ENCODE data around the gene CPNE2.
"Not testable (repeated sequence)": the region's sequence is repeated elsewhere in the genome, so short reads cannot be mapped to it uniquely, and the experiment has no call there.

The CPNE2 gene

DNA sequence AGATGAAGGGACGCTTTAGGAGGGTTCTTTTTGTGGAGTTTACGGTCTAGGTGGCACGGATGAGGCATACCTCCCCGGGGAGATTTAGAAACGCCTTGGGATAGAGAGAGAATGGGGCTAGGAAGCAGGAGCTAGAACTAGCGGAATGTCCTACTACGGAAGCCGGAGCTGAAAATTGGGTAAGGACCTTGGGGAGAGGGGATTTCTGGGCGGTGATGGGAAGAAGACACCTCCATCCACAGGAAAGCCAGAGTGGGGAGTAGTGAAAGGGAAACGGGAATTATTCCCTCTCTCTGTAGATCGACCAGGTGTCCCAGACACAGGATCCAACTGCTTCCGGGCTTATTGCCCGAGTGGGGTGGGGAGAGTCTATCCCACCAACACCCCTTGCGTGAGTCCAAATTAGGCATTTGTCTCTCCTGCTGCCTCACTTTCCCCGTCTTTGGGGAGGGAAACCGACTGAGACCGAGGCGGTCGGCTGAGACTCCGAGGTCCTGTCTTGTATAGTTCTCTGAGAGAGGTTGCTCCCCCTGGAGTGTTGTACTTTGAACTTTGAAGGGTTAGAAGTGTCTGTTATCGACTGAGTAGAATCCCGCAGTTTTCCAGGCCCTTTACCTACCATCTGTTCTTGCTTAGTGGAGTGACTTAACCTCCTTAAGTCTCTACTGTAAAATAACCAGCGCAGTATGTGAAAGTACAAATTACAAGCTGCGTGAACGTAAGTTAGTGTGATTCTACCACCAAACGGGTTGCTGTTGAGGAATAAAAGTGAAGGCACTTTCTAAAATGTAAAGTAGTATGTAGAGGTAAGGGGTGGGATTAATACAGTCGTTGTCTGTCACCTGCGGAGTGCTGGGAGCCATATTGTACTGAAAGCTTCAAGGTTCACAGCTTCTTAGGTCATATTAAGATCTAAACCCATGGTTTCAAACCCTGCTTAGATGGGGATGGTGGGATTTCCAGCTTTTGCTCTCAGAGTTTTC, 94.8 kb downstream of the CPNE2 start:
- TF ChIP-seq CTCF (conservative IDR thresholded peaks at IDR 0.05; ENCODE audit: low read depth, low read length) = no peak
- DNase-seq (ENCODE audit: low read depth) = no peak
- peak overlapping the region; percentile 95 for H3K4me3 ChIP-seq (ENCODE audit: low read depth, low read length)

DNA sequence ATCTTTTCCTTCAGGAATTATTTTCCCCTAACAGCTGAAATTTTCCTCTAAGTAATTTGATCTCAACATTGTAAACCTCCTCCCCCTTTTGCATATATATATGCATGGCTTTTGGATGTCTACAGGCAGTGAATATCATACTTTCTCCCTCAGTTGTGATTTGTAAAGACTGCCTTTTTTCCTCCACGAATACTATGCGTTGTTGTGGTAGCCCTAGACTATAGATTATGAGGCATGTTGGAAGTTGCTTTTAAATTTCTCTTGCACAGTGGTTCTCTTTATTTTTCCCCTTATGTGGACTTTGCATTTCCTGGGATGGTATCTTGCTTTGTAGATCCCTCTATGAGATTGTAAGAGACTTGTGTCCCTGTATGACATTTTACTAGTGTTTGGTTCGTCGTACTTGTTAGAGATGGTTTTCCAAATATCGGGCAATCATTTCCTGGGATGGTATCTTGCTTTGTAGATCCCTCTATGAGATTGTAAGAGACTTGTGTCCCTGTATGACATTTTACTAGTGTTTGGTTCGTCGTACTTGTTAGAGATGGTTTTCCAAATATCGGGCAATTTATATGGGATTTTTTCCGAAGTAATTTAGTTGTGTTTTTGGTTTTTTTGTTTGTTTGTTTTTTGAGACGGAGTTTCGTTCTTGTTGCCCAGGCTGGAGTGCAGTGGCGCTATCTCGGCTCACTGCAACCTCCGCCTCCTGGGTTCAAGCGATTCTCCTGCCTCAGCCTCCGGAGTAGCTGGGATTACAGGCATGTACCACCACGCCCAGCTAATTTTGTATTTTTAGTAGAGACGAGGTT, 95.7 kb downstream of the CPNE2 start:
- peak overlapping the region; percentile 95 for H3K4me3 ChIP-seq (ENCODE audit: low read depth, low read length)
- not testable (repeated sequence) for DNase-seq (ENCODE audit: low read depth)

DNA sequence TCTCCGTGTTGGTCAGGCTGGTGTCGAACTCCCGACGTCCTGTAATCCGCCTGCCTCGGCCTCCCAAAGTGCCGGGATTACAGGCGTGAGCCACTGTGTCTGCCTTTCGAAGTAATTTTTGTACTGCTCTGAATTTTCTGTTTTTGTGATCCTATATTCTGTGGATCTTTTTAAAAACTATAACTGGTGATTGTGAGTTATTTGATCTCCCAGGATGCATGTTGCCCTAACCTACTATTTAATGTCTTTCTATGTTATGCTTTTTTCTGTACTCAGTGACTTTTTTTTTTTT, 96.3 kb downstream of the CPNE2 start:
- DNase-seq (ENCODE audit: low read depth) = no peak
- no peak overlapping the region for H3K4me3 ChIP-seq (ENCODE audit: low read depth, low read length)
- no peak for TF ChIP-seq CTCF (conservative IDR thresholded peaks at IDR 0.05; ENCODE audit: low read depth, low read length)

GRCh38 chr16:57189527-57189926, 97.1 kb downstream of the CPNE2 start:
- not testable (repeated sequence) for H3K4me3 ChIP-seq (ENCODE audit: low read depth, low read length)

GRCh38 chr16:57190136-57190535, 97.8 kb downstream of the CPNE2 start:
- TF ChIP-seq CTCF (conservative IDR thresholded peaks at IDR 0.05; ENCODE audit: low read depth, low read length) = no peak
- no peak overlapping the region for H3K4me3 ChIP-seq (ENCODE audit: low read depth, low read length)
- DNase-seq (ENCODE audit: low read depth) = no peak

More at GRCh38 chr16:57189527-57189926, 97.1 kb downstream of the CPNE2 start:
- not testable (repeated sequence) for DNase-seq (ENCODE audit: low read depth)

GRCh38 chr16:57191056-57191571, 98.7 kb downstream of the CPNE2 start:
- H3K4me3 ChIP-seq (ENCODE audit: low read depth, low read length) = no peak overlapping the region
- peak; percentile 86 for DNase-seq (ENCODE audit: low read depth)
- no peak for TF ChIP-seq CTCF (conservative IDR thresholded peaks at IDR 0.05; ENCODE audit: low read depth, low read length)

GRCh38 chr16:57192146-57192545, 99.8 kb downstream of the CPNE2 start:
- H3K4me3 ChIP-seq (ENCODE audit: low read depth, low read length) = no peak overlapping the region
- no peak for TF ChIP-seq CTCF (conservative IDR thresholded peaks at IDR 0.05; ENCODE audit: low read depth, low read length)
- DNase-seq (ENCODE audit: low read depth) = peak; percentile 87
